OCI-LY3 (cell line): ENCODE measurements around the gene OXTR.

Experiments used
- EZH2phosphoT487 ChIP-seq: fragments of 200-600 bp; shearing (Covaris generic); IDR thresholded peaks from 2 replicates; pipeline ENCODE4 v1.6.1; 2018; ENCODE audit warnings: antibody characterized with exemption, mixed run types, low read depth
- TF ChIP-seq, protein P1 (sequence below): fragments of 200-600, 300-600 bp; sonication (generic); IDR thresholded peaks from 2 replicates; pipeline ENCODE4 v1.5.1; 2014; ENCODE audit warnings: antibody characterized with exemption, low read length, low read depth

DNA sequence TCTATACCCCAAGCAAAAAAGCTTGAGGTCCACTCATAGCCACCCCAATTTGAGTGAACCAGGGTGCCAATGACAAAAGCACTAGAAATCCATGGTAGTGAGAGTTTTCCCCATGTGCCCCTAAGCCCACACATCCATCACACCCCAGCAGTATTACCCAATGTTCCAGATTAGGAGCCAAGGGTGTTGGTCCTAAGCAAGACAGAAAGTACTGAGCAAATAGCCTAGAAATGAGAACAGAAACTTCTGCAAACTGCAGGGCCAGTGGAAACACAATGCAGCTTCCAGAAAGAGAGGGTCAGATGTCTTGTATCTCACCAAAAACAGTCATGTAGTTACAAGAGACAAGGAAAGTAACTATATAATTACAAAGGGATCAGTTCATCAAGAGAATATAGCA is 10.9 kb upstream of the OXTR start:
- TF ChIP-seq, protein P1, sequence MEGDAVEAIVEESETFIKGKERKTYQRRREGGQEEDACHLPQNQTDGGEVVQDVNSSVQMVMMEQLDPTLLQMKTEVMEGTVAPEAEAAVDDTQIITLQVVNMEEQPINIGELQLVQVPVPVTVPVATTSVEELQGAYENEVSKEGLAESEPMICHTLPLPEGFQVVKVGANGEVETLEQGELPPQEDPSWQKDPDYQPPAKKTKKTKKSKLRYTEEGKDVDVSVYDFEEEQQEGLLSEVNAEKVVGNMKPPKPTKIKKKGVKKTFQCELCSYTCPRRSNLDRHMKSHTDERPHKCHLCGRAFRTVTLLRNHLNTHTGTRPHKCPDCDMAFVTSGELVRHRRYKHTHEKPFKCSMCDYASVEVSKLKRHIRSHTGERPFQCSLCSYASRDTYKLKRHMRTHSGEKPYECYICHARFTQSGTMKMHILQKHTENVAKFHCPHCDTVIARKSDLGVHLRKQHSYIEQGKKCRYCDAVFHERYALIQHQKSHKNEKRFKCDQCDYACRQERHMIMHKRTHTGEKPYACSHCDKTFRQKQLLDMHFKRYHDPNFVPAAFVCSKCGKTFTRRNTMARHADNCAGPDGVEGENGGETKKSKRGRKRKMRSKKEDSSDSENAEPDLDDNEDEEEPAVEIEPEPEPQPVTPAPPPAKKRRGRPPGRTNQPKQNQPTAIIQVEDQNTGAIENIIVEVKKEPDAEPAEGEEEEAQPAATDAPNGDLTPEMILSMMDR = no peak
- TF ChIP-seq EZH2phosphoT487 = no peak
